Measurements from ENCODE around the gene AADAT.
"Not testable (repeated sequence)": the region's sequence is repeated elsewhere in the genome, so short reads cannot be mapped to it uniquely, and the experiment has no call there.

The AADAT gene

GRCh38 chr4:170089274-170089667 is 485 bp downstream of the AADAT start:
- peak; percentile 64 to 67 for DNase-seq

- DNase-seq: peak; percentile 38 to 57
Measured at GRCh38 chr4:170088716-170089115, 1.0 kb downstream of the AADAT start.

- no peak for DNase-seq
Measured at GRCh38 chr4:170087163-170087700, 2.5 kb downstream of the AADAT start.

- no peak for DNase-seq
Measured at GRCh38 chr4:170083541-170083940, 6.2 kb downstream of the AADAT start.

- no peak for DNase-seq
Measured at GRCh38 chr4:170080496-170080895, 9.3 kb downstream of the AADAT start.

GRCh38 chr4:170079981-170080380 is 9.8 kb downstream of the AADAT start:
- no peak for DNase-seq

- no peak for DNase-seq
Measured at GRCh38 chr4:170071196-170071595, 18.6 kb downstream of the AADAT start.

GRCh38 chr4:170068438-170069128 is 21.2 kb downstream of the AADAT start:
- no peak for DNase-seq

GRCh38 chr4:170059421-170059820 is 30.3 kb downstream of the AADAT start:
- no peak for DNase-seq

- no peak for DNase-seq
Measured at GRCh38 chr4:170058826-170059225, 30.9 kb downstream of the AADAT start.

- no peak for DNase-seq
Measured at GRCh38 chr4:170057866-170058265, 31.9 kb downstream of the AADAT start.

- no peak for DNase-seq
Measured at GRCh38 chr4:170052919-170053318, 36.8 kb downstream of the AADAT start.

- DNase-seq: peak in 1 of 2 experiments; percentile 1
Measured at GRCh38 chr4:170051402-170051801, 38.4 kb downstream of the AADAT start.

GRCh38 chr4:170049766-170050165 is 40.0 kb downstream of the AADAT start:
- no peak for DNase-seq

GRCh38 chr4:170047771-170048354 is 41.9 kb downstream of the AADAT start:
- DNase-seq: peak; percentile 68 to 71

GRCh38 chr4:170046156-170046555 is 43.6 kb downstream of the AADAT start:
- DNase-seq: not testable (repeated sequence)

GRCh38 chr4:170040031-170040680 is 49.6 kb downstream of the AADAT start:
- DNase-seq: no peak

GRCh38 chr4:170038769-170039168 is 51.0 kb downstream of the AADAT start:
- no peak for DNase-seq

- no peak for DNase-seq
Measured at GRCh38 chr4:170038232-170038631, 51.5 kb downstream of the AADAT start.

- DNase-seq: no peak
Measured at GRCh38 chr4:170037481-170037880, 52.3 kb downstream of the AADAT start.

GRCh38 chr4:170035845-170036244 is 53.9 kb downstream of the AADAT start:
- DNase-seq: no peak

GRCh38 chr4:170035231-170035630 is 54.5 kb downstream of the AADAT start:
- DNase-seq: no peak

GRCh38 chr4:170033999-170034398 is 55.8 kb downstream of the AADAT start:
- DNase-seq: no peak

- no peak for DNase-seq
Measured at GRCh38 chr4:170030121-170030520, 59.6 kb downstream of the AADAT start.
